ENCODE results near the gene MED12. TPM values are rescaled to one million over a fixed set of nuclear protein-coding genes. Genes with fewer than 3 reads are reported as not detected.

MED12 gene
- total RNA-seq, 1 donor from 2014 or later: 24.6 TPM

Small RNA genes within 50 kb of the gene (small RNA-seq; reads per million reads assigned to genes)
- gene CXorf65: not detected

Other genes with a start within 250 kb of the MED12 start
- not detected for gene TEX11, start 209.9 kb upstream of the MED12 start, total RNA-seq
- 1.1 TPM for gene SLC7A3, start 187.5 kb upstream of the MED12 start, total RNA-seq
- gene SNX12, start 50.3 kb upstream of the MED12 start, total RNA-seq: 72.4 TPM
- 5.8 TPM for gene FOXO4, start 22.7 kb upstream of the MED12 start, total RNA-seq
- not detected for gene CXorf65, start 11.9 kb upstream of the MED12 start, total RNA-seq
- gene IL2RG, start 7.0 kb upstream of the MED12 start, total RNA-seq: not detected
- 18.7 TPM for gene NLGN3, start 26.2 kb downstream of the MED12 start, total RNA-seq
- not detected for gene GJB1, start 104.6 kb downstream of the MED12 start, total RNA-seq
- 24.2 TPM for gene ZMYM3, start 135.5 kb downstream of the MED12 start, total RNA-seq
- 372 TPM for gene NONO, start 165.0 kb downstream of the MED12 start, total RNA-seq
- gene ITGB1BP2, start 183.2 kb downstream of the MED12 start, total RNA-seq: 0.78 TPM
- gene TAF1, start 247.8 kb downstream of the MED12 start, total RNA-seq: 56.9 TPM